Breast epithelium (tissue), 4 donors: ENCODE measurements around the gene CYTH4. TPM values are rescaled to one million over a fixed set of nuclear protein-coding genes. Genes with fewer than 3 reads are reported as not detected.

Source experiments
- DNase-seq, 2 donors: peaks; one replicate each; pipeline ENCODE4 v3.0.0-alpha.2; 2019; ENCODE audit warnings: low spot score in 2 of 2
- H3K27ac ChIP-seq, 2 donors: fragments of 200-600 bp; sonication (generic) in 1 of 2; one replicate each; pipeline ENCODE4 v1.5.1; 2016 to 2019; ENCODE audit warnings: mild to moderate bottlenecking in 1 of 2
- H3K27me3 ChIP-seq, 2 donors: fragments of 200-600 bp; sonication (generic) in 1 of 2; one replicate each; pipeline versions ENCODE4 v1.5.1 to v1.6.0; 2017 to 2019; ENCODE audit warnings: control low read depth in 1 of 2, mild to moderate bottlenecking in 1 of 2
- H3K36me3 ChIP-seq: fragments of 200-600 bp; one replicate; pipeline ENCODE4 v1.5.1; 2019
- H3K4me1 ChIP-seq, 2 donors: fragments of 200-600 bp; sonication (generic); one replicate each; pipeline ENCODE4 v1.5.1; 2016 to 2019; ENCODE audit warnings: control low read depth in 1 of 2
- H3K4me3 ChIP-seq, 3 donors: fragments of 200-600 bp; sonication (generic); 1 replicate in 2 of 3; 2 replicates in 1 of 3; pipeline ENCODE4 v1.5.1; 2016 to 2019; ENCODE audit warnings: mild to moderate bottlenecking in 3 of 3, moderate library complexity in 2 of 3
- H3K9me3 ChIP-seq, 2 donors: fragments of 200-600 bp; sonication (generic) in 1 of 2; one replicate each; pipeline ENCODE4 v1.5.1; 2016 to 2019; ENCODE audit warnings: control low read depth in 1 of 2
- POLR2A ChIP-seq: fragments of 450-650 bp; IDR thresholded peaks from one replicate; pipeline ENCODE4 v1.6.1; 2016; ENCODE audit warnings: antibody characterized with exemption, mild to moderate bottlenecking, moderate library complexity
- POLR2AphosphoS5 ChIP-seq, 3 donors: sonication (generic); formaldehyde crosslinking; IDR thresholded peaks; one replicate each; pipeline ENCODE4 v1.6.1; 2017; ENCODE audit warnings: antibody characterized with exemption in 3 of 3
- intact Hi-C: fragments of 100-400 bp; cut with DNase I; formaldehyde crosslinking; loops from one replicate; pipeline ENCODE4 v1.15.1; 2023; ENCODE audit warnings: low total_unique reads
- total RNA-seq, 3 donors: library from RNA; depleted of rRNA; stranded (reverse); fragments of >200 nt; gene quantifications; one replicate each; pipeline ENCODE4 v1.1.0, GENCODE V29; 2016
- TF ChIP-seq, protein P1 (sequence below), 3 donors: fragments of 450-650 bp; IDR thresholded peaks; one replicate each; pipeline ENCODE4 v1.5.1; 2016 to 2017; ENCODE audit warnings: antibody characterized with exemption in 3 of 3, mild to moderate bottlenecking in 3 of 3, moderate library complexity in 3 of 3

The CYTH4 gene
- total RNA-seq, 3 donors from 2014 or later = 6.9 to 25.1 (median 10.5) TPM

DNA sequence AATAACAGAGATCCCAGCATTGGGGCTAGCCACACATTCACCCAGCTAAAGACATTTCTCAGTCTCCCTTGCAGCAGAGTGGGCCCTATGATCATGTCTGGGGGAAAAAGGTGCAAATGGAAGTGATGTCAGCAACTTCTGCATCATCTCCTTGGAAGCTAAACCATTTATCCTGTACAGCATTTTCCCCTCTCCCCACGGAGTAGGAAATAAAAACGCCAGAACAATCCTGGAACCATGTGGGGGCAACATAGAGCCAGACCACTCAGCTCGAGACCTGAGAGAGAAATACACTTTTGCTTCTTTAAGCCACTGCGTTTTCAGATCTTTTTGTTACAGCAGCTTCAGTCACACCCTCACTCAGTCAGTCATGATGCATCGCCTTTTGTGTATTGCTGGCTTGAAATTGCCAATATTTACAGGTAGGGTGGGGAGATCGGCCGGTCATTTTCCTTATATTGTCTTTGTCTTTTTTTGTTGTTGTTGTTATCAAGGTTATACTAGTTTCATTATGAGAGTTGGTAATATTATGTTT is 29.1 kb upstream of the CYTH4 start:
- no peak for DNase-seq
- H3K4me1 ChIP-seq = no peaks in the 10 kb centered on the region
- intact Hi-C loops = no loop called here
- H3K36me3 ChIP-seq = no peaks in the 10 kb centered on the region
- H3K9me3 ChIP-seq = no peaks in the 10 kb centered on the region
- H3K27ac ChIP-seq = no peak overlapping the region
- H3K27me3 ChIP-seq = peaks cover 0 to 25% of the 10 kb centered on the region in 2 donors
- no peak overlapping the region for H3K4me3 ChIP-seq
- TF ChIP-seq, protein P1, sequence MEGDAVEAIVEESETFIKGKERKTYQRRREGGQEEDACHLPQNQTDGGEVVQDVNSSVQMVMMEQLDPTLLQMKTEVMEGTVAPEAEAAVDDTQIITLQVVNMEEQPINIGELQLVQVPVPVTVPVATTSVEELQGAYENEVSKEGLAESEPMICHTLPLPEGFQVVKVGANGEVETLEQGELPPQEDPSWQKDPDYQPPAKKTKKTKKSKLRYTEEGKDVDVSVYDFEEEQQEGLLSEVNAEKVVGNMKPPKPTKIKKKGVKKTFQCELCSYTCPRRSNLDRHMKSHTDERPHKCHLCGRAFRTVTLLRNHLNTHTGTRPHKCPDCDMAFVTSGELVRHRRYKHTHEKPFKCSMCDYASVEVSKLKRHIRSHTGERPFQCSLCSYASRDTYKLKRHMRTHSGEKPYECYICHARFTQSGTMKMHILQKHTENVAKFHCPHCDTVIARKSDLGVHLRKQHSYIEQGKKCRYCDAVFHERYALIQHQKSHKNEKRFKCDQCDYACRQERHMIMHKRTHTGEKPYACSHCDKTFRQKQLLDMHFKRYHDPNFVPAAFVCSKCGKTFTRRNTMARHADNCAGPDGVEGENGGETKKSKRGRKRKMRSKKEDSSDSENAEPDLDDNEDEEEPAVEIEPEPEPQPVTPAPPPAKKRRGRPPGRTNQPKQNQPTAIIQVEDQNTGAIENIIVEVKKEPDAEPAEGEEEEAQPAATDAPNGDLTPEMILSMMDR (IDR thresholded peaks at IDR 0.05) = no peak
- TF ChIP-seq POLR2AphosphoS5 (IDR thresholded peaks at IDR 0.05) = no peak
- no peak for TF ChIP-seq POLR2A

DNA sequence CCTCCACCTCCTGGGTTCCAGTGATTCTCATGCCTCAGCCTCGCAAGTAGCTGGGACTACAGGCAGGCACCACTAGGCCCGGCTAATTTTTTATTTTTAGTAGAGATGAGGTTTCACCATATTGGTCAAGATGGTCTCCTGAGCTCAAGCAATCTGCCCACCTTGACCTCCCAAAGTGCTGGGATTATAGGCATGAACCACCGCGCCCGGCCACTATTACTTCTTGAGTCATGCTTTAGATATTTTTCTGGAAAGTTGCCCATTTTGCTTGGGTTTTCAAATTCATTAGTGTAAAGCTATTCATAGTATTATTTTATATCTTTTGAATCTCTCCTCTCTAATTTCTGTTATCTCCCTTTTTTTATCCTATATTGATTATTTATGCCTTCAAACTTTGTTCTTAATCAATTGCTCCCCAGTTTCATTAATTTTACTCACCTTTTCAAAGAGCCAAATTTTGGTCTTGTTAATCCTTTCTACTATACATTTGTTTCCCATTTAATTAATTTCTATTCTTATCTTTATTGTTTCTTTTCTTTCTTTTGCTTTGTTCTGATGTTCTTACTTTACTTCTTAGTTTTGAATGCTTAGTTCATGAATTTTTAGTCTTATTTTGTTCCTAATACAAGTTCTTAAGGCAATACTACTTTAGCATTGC is 28.0 kb upstream of the CYTH4 start:
- Histone ChIP-seq H3K36me3 (no peaks in the 10 kb centered on the region), H3K4me3 (no peak overlapping the region), H3K4me1 (no peaks in the 10 kb centered on the region), H3K27me3 (peaks cover 0 to 31% of the 10 kb centered on the region in 2 donors), H3K27ac (no peak overlapping the region), H3K9me3 (no peaks in the 10 kb centered on the region)
- intact Hi-C loops = no loop called here
- DNase-seq = no peak
- TF ChIP-seq POLR2A = no peak
- TF ChIP-seq, protein P1 (IDR thresholded peaks at IDR 0.05) = no peak
- no peak for TF ChIP-seq POLR2AphosphoS5 (IDR thresholded peaks at IDR 0.05)

DNA sequence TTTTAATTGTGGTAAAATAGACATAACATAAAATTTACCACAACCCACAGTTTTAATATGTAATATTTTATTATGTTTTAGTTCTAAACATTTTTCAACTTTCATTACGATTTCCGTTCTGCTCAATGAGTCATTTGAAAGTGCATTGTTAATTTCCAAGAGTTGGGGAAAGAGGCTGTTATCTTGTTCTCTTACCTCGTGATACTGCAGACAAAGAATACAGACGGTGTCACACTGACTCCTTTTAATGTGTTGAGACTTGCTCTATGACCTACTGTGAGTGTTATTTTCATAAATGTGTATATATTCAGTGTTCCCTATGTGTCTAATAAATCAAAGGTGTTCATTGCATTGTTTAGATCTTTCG is 27.5 kb upstream of the CYTH4 start:
- Histone ChIP-seq H3K4me1 (no peaks in the 10 kb centered on the region), H3K27ac (no peak overlapping the region), H3K4me3 (no peak overlapping the region), H3K27me3 (peaks cover 0 to 36% of the 10 kb centered on the region in 2 donors), H3K36me3 (no peaks in the 10 kb centered on the region), H3K9me3 (no peaks in the 10 kb centered on the region)
- TF ChIP-seq, protein P1 (IDR thresholded peaks at IDR 0.05) = no peak
- DNase-seq = no peak
- intact Hi-C loops = no loop called here

- no peaks in the 10 kb centered on the region for H3K9me3 ChIP-seq
- H3K27me3 ChIP-seq = peaks cover 0 to 36% of the 10 kb centered on the region in 2 donors
- no peaks in the 10 kb centered on the region for H3K4me1 ChIP-seq
- H3K27ac ChIP-seq = no peak overlapping the region
- no peak for DNase-seq
- no peaks in the 10 kb centered on the region for H3K36me3 ChIP-seq
- H3K4me3 ChIP-seq = no peak overlapping the region
- intact Hi-C loops = no loop called here
- TF ChIP-seq POLR2AphosphoS5 (IDR thresholded peaks at IDR 0.05) = no peak
- TF ChIP-seq, protein P1 (IDR thresholded peaks at IDR 0.05) = no peak
- no peak for TF ChIP-seq POLR2A
Observed at GRCh38 chr22:37255558-37256006, 26.7 kb upstream of the CYTH4 start.

- no peak for DNase-seq
- Histone ChIP-seq H3K4me1 (no peaks in the 10 kb centered on the region), H3K27ac (no peak overlapping the region), H3K4me3 (no peak overlapping the region), H3K36me3 (no peaks in the 10 kb centered on the region), H3K27me3 (peaks cover 0 to 36% of the 10 kb centered on the region in 2 donors), H3K9me3 (no peaks in the 10 kb centered on the region)
- no peak for TF ChIP-seq POLR2AphosphoS5 (IDR thresholded peaks at IDR 0.05)
- TF ChIP-seq, protein P1 (IDR thresholded peaks at IDR 0.05) = no peak
- TF ChIP-seq POLR2A = no peak
- intact Hi-C loops = no loop called here
Observed at GRCh38 chr22:37256075-37256726, 26.1 kb upstream of the CYTH4 start.
